ENCODE data around the gene SYT6. TPM values are rescaled to one million over a fixed set of nuclear protein-coding genes. Genes with fewer than 3 reads are reported as not detected.

SYT6 gene
- total RNA-seq, 1 donor from 2014 or later, result not detected

GRCh38 chr1:114159941-114160340 is 6.3 kb upstream of the SYT6 start:
- TF ChIP-seq CTCF (IDR thresholded peaks at IDR 0.05; ENCODE audit: borderline replicate concordance), result no peak
- intact Hi-C loops (cut with micrococcal nuclease), result no loop called here
- peaks cover 91% of the 10 kb centered on the region for H3K27me3 ChIP-seq (ENCODE audit: low read depth)

GRCh38 chr1:114157275-114157660 is 3.6 kb upstream of the SYT6 start:
- Histone ChIP-seq H3K27me3 (ENCODE audit: low read depth) (peaks cover 100% of the 10 kb centered on the region), H3K9me3 (replicated peaks) (no peaks in the 10 kb centered on the region)
- intact Hi-C loops (cut with micrococcal nuclease), result no loop called here

More at GRCh38 chr1:114159941-114160340, 6.3 kb upstream of the SYT6 start:
- H3K9me3 ChIP-seq (replicated peaks), result no peaks in the 10 kb centered on the region
- H3K4me1 ChIP-seq, result peaks cover 2% of the 10 kb centered on the region
- no peak for DNase-seq
- H3K4me3 ChIP-seq, result no peak overlapping the region
- H3K36me3 ChIP-seq, result no peaks in the 10 kb centered on the region
- no peak overlapping the region for H3K27ac ChIP-seq (replicated peaks)

GRCh38 chr1:114156538-114157274 is 3.0 kb upstream of the SYT6 start:
- Histone ChIP-seq H3K9me3 (replicated peaks) (no peaks in the 10 kb centered on the region), H3K27me3 (ENCODE audit: low read depth) (peaks cover 100% of the 10 kb centered on the region), H3K27ac (replicated peaks) (no peak overlapping the region), H3K4me3 (no peak overlapping the region), H3K4me1 (peaks cover 33% of the 10 kb centered on the region), H3K36me3 (no peaks in the 10 kb centered on the region)
- DNase-seq, result no peak
- no peak for TF ChIP-seq CTCF (IDR thresholded peaks at IDR 0.05; ENCODE audit: borderline replicate concordance)
- intact Hi-C loops (cut with micrococcal nuclease), result no loop called here

More at GRCh38 chr1:114157275-114157660, 3.6 kb upstream of the SYT6 start:
- H3K4me1 ChIP-seq, result peaks cover 28% of the 10 kb centered on the region
- DNase-seq, result no peak
- no peaks in the 10 kb centered on the region for H3K36me3 ChIP-seq
- no peak overlapping the region for H3K4me3 ChIP-seq
- no peak overlapping the region for H3K27ac ChIP-seq (replicated peaks)
- no peak for TF ChIP-seq CTCF (IDR thresholded peaks at IDR 0.05; ENCODE audit: borderline replicate concordance)

GRCh38 chr1:114155706-114156105 is 2.0 kb upstream of the SYT6 start:
- intact Hi-C loops (cut with micrococcal nuclease), result no loop called here
- Histone ChIP-seq H3K27ac (replicated peaks) (no peak overlapping the region), H3K4me3 (no peak overlapping the region), H3K27me3 (ENCODE audit: low read depth) (peaks cover 100% of the 10 kb centered on the region), H3K9me3 (replicated peaks) (no peaks in the 10 kb centered on the region), H3K4me1 (peaks cover 33% of the 10 kb centered on the region), H3K36me3 (no peaks in the 10 kb centered on the region)
- TF ChIP-seq CTCF (IDR thresholded peaks at IDR 0.05; ENCODE audit: borderline replicate concordance), result no peak
- DNase-seq, result no peak

- intact Hi-C loops (cut with micrococcal nuclease), result no loop called here
- Histone ChIP-seq H3K4me1 (peaks cover 33% of the 10 kb centered on the region), H3K9me3 (replicated peaks) (no peaks in the 10 kb centered on the region), H3K36me3 (no peaks in the 10 kb centered on the region), H3K4me3 (no peak overlapping the region), H3K27me3 (ENCODE audit: low read depth) (peaks cover 100% of the 10 kb centered on the region), H3K27ac (replicated peaks) (no peak overlapping the region)
- TF ChIP-seq CTCF (IDR thresholded peaks at IDR 0.05; ENCODE audit: borderline replicate concordance), result no peak
- no peak for DNase-seq
These were observed 1.3 kb upstream of the SYT6 start for GRCh38 chr1:114154963-114155322.
